Esophagus muscularis mucosa (tissue), 4 donors: ENCODE data around the gene DZANK1. TPM values are rescaled to one million over a fixed set of nuclear protein-coding genes. Genes with fewer than 3 reads are reported as not detected.

Experiments
- DNase-seq: peaks from one replicate; pipeline ENCODE4 v3.0.0-alpha.2; 2017; ENCODE audit errors: extremely low spot score
- H3K27ac ChIP-seq, 4 donors: fragments of 200-600 bp; sonication (generic); replicated peaks in 1 of 4; 1 replicate in 3 of 4; 2 replicates in 1 of 4; pipeline ENCODE4 v1.5.1; 2016 to 2019; ENCODE audit warnings: mild to moderate bottlenecking in 1 of 4
- H3K27me3 ChIP-seq, 4 donors: fragments of 200-600 bp; sonication (generic); one replicate each; pipeline versions ENCODE4 v1.5.1 to v1.6.0; 2016 to 2019
- H3K36me3 ChIP-seq, 4 donors: fragments of 200-600 bp; sonication (generic); one replicate each; pipeline ENCODE4 v1.5.1; 2016 to 2019
- H3K4me1 ChIP-seq, 4 donors: fragments of 200-600 bp; sonication (generic); one replicate each; pipeline ENCODE4 v1.5.1; 2016 to 2019
- H3K4me3 ChIP-seq, 4 donors: fragments of 200-600 bp; sonication (generic); 1 replicate in 2 of 4; 2 replicates in 2 of 4; pipeline ENCODE4 v1.5.1; 2016 to 2019; ENCODE audit warnings: mild to moderate bottlenecking in 4 of 4, moderate library complexity in 1 of 4
- H3K9me3 ChIP-seq, 4 donors: fragments of 200-600 bp; sonication (generic); 1 replicate in 3 of 4; 2 replicates in 1 of 4; pipeline ENCODE4 v1.5.1; 2016 to 2019
- CTCF ChIP-seq, 3 experiments: fragments of 200-600 bp in 2 of 3; fragments of 450-650 bp in 1 of 3; sonication (generic) in 2 of 3; IDR thresholded peaks; one replicate each; pipeline ENCODE4 v1.5.1; 2017 to 2019; ENCODE audit warnings: antibody characterized with exemption in 3 of 3, mild to moderate bottlenecking in 2 of 3, moderate library complexity in 1 of 3
- EP300 ChIP-seq: sonication (generic); formaldehyde crosslinking; IDR thresholded peaks from one replicate; pipeline ENCODE4 v1.6.1; 2017; ENCODE audit warnings: antibody characterized with exemption
- POLR2A ChIP-seq: fragments of 450-650 bp; IDR thresholded peaks from one replicate; pipeline ENCODE4 v1.6.1; 2017; ENCODE audit warnings: antibody characterized with exemption, moderate library complexity, mild to moderate bottlenecking, low read depth
- POLR2AphosphoS5 ChIP-seq, 2 donors: sonication (generic); formaldehyde crosslinking; IDR thresholded peaks; one replicate each; pipeline ENCODE4 v1.6.1; 2017; ENCODE audit warnings: antibody characterized with exemption in 2 of 2
- WGBS: methylation state at CpG from one replicate; pipeline ENCODE4 v1.1.5; 2018; 5-methylcytosine and 5-hydroxymethylcytosine counted together
- intact Hi-C: fragments of 100-400 bp; cut with DNase I; formaldehyde crosslinking; loops from one replicate; pipeline ENCODE4 v1.15.1; 2023
- total RNA-seq, 4 donors: library from RNA; depleted of rRNA; stranded (reverse); fragments of >200 nt; gene quantifications; one replicate each; pipeline versions ENCODE4 v1.1.0 to v1.2.1, GENCODE V29; 2016

DZANK1 gene
- total RNA-seq, 4 donors from 2014 or later, result 1.3 to 2.1 (median 1.4) TPM

GRCh38 chr20:18397030-18397429 lies 69.8 kb downstream of the DZANK1 start:
- no peak for DNase-seq
- WGBS, result 55% methylated on average over 4 of the region's 4 CpGs
- TF ChIP-seq POLR2AphosphoS5 (IDR thresholded peaks at IDR 0.05) (no peak), POLR2A (no peak), EP300 (no peak), CTCF (IDR thresholded peaks at IDR 0.05) (no peak)
- Histone ChIP-seq H3K9me3 (peaks cover 0 to 12% (median 0%) of the 10 kb centered on the region in 4 donors), H3K27me3 (no peaks in the 10 kb centered on the region), H3K36me3 (peaks cover 0 to 26% (median 4%) of the 10 kb centered on the region in 4 donors), H3K4me3 (no peak overlapping the region), H3K4me1 (no peaks in the 10 kb centered on the region), H3K27ac (no peak overlapping the region)
- intact Hi-C loops, result no loop called here

GRCh38 chr20:18395544-18395943 lies 71.3 kb downstream of the DZANK1 start:
- no peak for DNase-seq
- no peaks in the 10 kb centered on the region for H3K4me1 ChIP-seq
- WGBS, result 69% methylated on average over 1 of the region's 1 CpG

GRCh38 chr20:18394363-18394762 lies 72.5 kb downstream of the DZANK1 start:
- H3K9me3 ChIP-seq, result no peaks in the 10 kb centered on the region
- intact Hi-C loops, result no loop called here
- H3K27ac ChIP-seq, result no peak overlapping the region
- no peaks in the 10 kb centered on the region for H3K4me1 ChIP-seq
- 51% methylated on average over 4 of the region's 4 CpGs for WGBS
- TF ChIP-seq POLR2A (no peak), EP300 (no peak), CTCF (IDR thresholded peaks at IDR 0.05) (no peak), POLR2AphosphoS5 (IDR thresholded peaks at IDR 0.05) (no peak)
- no peak for DNase-seq
- peaks cover 0 to 22% (median under 1%) of the 10 kb centered on the region in 4 donors for H3K36me3 ChIP-seq
- H3K4me3 ChIP-seq, result no peak overlapping the region
- H3K27me3 ChIP-seq, result no peaks in the 10 kb centered on the region

More at GRCh38 chr20:18395544-18395943, 71.3 kb downstream of the DZANK1 start:
- TF ChIP-seq CTCF (IDR thresholded peaks at IDR 0.05) (no peak), EP300 (no peak), POLR2AphosphoS5 (IDR thresholded peaks at IDR 0.05) (no peak), POLR2A (no peak)
- Histone ChIP-seq H3K27me3 (no peaks in the 10 kb centered on the region), H3K36me3 (peaks cover 0 to 16% (median 0%) of the 10 kb centered on the region in 4 donors), H3K9me3 (no peaks in the 10 kb centered on the region), H3K27ac (no peak overlapping the region), H3K4me3 (no peak overlapping the region)
- intact Hi-C loops, result no loop called here

GRCh38 chr20:18391686-18392085 lies 75.1 kb downstream of the DZANK1 start:
- intact Hi-C loops, result no loop called here
- Histone ChIP-seq H3K9me3 (no peaks in the 10 kb centered on the region), H3K27me3 (no peaks in the 10 kb centered on the region), H3K4me1 (no peaks in the 10 kb centered on the region), H3K36me3 (peaks cover 0 to 31% (median 2%) of the 10 kb centered on the region in 4 donors), H3K4me3 (no peak overlapping the region), H3K27ac (no peak overlapping the region)
- WGBS, result 77% methylated on average over 5 of the region's 5 CpGs
- DNase-seq, result no peak
- TF ChIP-seq POLR2AphosphoS5 (IDR thresholded peaks at IDR 0.05), result no peak
- TF ChIP-seq CTCF (IDR thresholded peaks at IDR 0.05), result no peak
- no peak for TF ChIP-seq POLR2A
- no peak for TF ChIP-seq EP300

- TF ChIP-seq POLR2AphosphoS5 (IDR thresholded peaks at IDR 0.05) (no peak), CTCF (IDR thresholded peaks at IDR 0.05) (no peak), EP300 (no peak), POLR2A (no peak)
- Histone ChIP-seq H3K36me3 (peaks cover 0 to 36% (median 3%) of the 10 kb centered on the region in 4 donors), H3K4me3 (no peak overlapping the region), H3K27ac (no peak overlapping the region), H3K9me3 (no peaks in the 10 kb centered on the region), H3K27me3 (no peaks in the 10 kb centered on the region), H3K4me1 (no peaks in the 10 kb centered on the region)
- intact Hi-C loops, result no loop called here
- DNase-seq, result no peak
- WGBS, result 37% methylated on average over 3 of the region's 3 CpGs
Observed at GRCh38 chr20:18390201-18390600, 76.6 kb downstream of the DZANK1 start.
